NT2/D1 (cell line): ENCODE measurements around the gene HS3ST5.

Source experiments
- DNase-seq: peaks from one replicate; pipeline ENCODE4 v3.0.0-alpha.2; 2011; ENCODE audit warnings: low read depth, low spot score
- H3K27me3 ChIP-seq: 2 replicates; pipeline ENCODE4 v1.6.0; 2011; ENCODE audit warnings: mild to moderate bottlenecking; ENCODE audit not compliant: insufficient read length, insufficient read depth
- H3K36me3 ChIP-seq: 2 replicates; pipeline ENCODE4 v1.6.1; 2011; ENCODE audit warnings: mild to moderate bottlenecking, low read length, mixed read lengths; ENCODE audit not compliant: insufficient read depth, insufficient read length
- H3K4me1 ChIP-seq: 2 replicates; pipeline ENCODE4 v1.5.1; 2011; ENCODE audit not compliant: insufficient read depth, insufficient read length
- H3K4me3 ChIP-seq: 2 replicates; pipeline ENCODE4 v1.5.1; 2011; ENCODE audit warnings: low read depth; ENCODE audit not compliant: insufficient read length
- H3K9ac ChIP-seq: 2 replicates; pipeline ENCODE4 v1.6.0; 2011; ENCODE audit warnings: low read depth; ENCODE audit not compliant: insufficient read length
- H3K9me3 ChIP-seq: 2 replicates; pipeline ENCODE4 v1.5.1; 2011; ENCODE audit warnings: mild to moderate bottlenecking, low read length; ENCODE audit not compliant: insufficient read depth
- SUZ12 ChIP-seq: IDR thresholded peaks from 2 replicates; pipeline ENCODE4 v1.6.1; 2011; ENCODE audit not compliant: insufficient read length, insufficient read depth; ENCODE audit errors: extremely low read depth
- YY1 ChIP-seq: IDR thresholded peaks from 2 replicates; pipeline ENCODE4 v1.6.1; 2011; ENCODE audit not compliant: insufficient read length, insufficient read depth
- ZNF274 ChIP-seq: IDR thresholded peaks from 2 replicates; pipeline ENCODE4 v1.6.1; 2011; ENCODE audit warnings: mild to moderate bottlenecking, low read depth, low read length

HS3ST5 gene

DNA sequence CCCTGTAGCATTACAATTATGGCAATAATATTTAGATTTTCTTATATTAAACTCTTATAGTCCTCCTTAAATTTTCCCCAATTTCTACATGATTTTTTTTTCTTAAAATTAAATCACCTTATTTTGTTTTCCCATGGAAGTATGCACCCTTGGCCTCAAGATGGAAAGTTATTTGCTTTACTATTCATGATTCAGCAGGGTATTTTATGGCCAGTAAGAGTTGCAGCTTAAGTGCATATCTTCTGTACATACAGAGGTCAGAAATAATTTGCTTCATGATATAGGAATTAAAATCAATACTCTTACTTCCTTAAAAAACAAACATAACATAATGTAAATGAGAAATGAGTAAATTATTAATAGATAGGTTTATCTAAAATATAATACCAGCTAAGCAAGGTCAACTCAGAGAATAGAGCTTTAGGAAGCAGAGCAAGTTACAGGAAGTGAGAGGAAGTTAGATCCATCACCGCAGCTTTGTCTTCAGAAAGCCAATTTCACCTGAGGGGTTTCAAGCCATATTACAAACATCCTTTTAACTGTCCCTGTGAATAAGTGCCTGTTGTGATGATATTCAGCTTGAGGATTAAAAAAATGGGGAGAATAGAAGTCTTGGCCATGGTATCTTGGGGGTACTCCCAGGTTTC, 24.6 kb upstream of the HS3ST5 start:
- DNase-seq = no peak
- no peak overlapping the region for H3K4me3 ChIP-seq
- no peaks in the 10 kb centered on the region for H3K4me1 ChIP-seq
- no peak overlapping the region for H3K9ac ChIP-seq
- no peaks in the 10 kb centered on the region for H3K36me3 ChIP-seq
- TF ChIP-seq ZNF274 (no peak), SUZ12 (no peak), YY1 (no peak)
- no peaks in the 10 kb centered on the region for H3K9me3 ChIP-seq
- no peaks in the 10 kb centered on the region for H3K27me3 ChIP-seq

DNA sequence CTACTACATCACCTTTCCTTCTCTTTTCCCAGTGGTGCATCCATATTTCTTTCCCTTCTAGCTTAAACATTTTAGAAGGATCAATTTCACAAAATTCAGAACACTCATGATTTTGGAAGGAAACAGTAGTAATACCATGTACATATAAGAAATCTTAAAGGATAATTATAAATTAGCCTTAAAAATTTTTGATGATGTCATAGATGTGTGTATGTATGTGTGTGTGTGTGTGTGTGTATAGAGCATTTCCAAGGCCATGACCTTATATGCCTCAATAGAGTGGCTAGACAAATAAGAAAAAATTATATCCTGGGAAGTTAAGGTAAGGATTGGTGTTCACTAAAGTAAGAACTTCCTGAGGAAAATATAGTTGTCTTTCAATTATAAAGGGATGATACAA, 24.1 kb upstream of the HS3ST5 start:
- DNase-seq = no peak
- no peak overlapping the region for H3K4me3 ChIP-seq
- no peaks in the 10 kb centered on the region for H3K9me3 ChIP-seq
- H3K4me1 ChIP-seq = no peaks in the 10 kb centered on the region
- no peaks in the 10 kb centered on the region for H3K27me3 ChIP-seq
- no peaks in the 10 kb centered on the region for H3K36me3 ChIP-seq
- no peak for TF ChIP-seq ZNF274
- TF ChIP-seq SUZ12 = no peak
- TF ChIP-seq YY1 = no peak
- H3K9ac ChIP-seq = no peak overlapping the region

DNA sequence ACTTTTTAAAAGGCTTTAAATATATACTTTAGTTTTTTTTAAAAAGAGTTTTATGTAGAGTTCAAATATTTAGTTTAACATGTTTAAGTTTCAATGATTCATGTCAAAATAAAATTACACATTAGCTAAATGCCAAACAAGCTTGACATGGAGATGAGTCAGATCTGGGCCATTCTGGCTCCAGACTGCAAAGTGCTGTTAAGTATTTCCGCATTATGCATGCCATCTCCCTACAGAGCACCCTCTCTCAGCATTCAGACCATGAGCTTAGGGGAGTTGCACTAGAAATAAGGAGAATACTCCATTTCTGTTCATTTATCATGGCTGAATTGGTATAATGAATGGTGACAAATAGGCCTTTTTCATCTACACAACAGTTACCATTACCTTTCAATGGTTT, 21.5 kb upstream of the HS3ST5 start:
- H3K9ac ChIP-seq = no peak overlapping the region
- DNase-seq = peak; percentile 33
- TF ChIP-seq ZNF274 = no peak
- no peaks in the 10 kb centered on the region for H3K27me3 ChIP-seq
- H3K9me3 ChIP-seq = no peaks in the 10 kb centered on the region
- no peaks in the 10 kb centered on the region for H3K36me3 ChIP-seq
- H3K4me3 ChIP-seq = no peak overlapping the region
- H3K4me1 ChIP-seq = no peaks in the 10 kb centered on the region

DNA sequence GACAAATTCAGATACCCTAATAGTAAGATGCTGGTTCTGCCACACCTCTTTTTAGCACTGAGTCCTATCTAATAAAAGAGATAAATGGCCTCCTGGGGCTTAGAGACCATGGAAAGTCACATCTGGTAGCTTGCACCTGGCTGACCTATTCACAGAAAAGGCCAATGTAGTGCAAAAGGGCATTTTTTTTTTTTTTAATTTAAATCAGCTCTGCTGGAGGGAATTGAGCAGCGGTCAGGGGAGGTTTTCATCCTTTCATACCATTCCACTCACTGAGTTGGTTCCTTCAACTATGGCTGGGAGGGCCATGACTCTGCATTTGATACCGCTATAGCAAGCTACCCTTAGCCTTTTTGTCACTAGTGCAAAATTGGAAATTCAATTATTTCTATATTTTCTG, 20.1 kb upstream of the HS3ST5 start:
- Histone ChIP-seq H3K4me1 (no peaks in the 10 kb centered on the region), H3K27me3 (no peaks in the 10 kb centered on the region), H3K4me3 (no peak overlapping the region), H3K9me3 (no peaks in the 10 kb centered on the region), H3K36me3 (no peaks in the 10 kb centered on the region), H3K9ac (no peak overlapping the region)
- TF ChIP-seq ZNF274 (no peak), YY1 (no peak), SUZ12 (no peak)
- no peak for DNase-seq

DNA sequence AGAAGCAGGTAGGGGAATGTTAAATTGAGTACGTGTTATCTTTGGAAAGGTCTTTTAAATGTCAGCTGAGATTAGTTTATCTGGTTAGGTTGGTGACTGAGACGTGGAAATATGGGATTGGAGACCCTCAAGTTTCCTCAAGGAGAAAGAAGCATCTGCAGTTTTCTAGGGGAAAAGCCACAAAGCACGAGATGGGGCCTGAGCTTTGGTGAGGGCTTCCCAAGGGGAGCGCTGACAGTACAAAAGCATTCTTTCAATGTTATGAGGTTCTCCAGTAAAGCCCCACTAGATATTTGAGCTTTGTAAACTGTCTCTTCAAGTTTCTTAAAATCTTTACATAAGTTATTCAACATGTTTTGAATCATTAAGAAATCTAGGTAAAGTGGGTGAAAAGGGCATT, 19.6 kb upstream of the HS3ST5 start:
- no peaks in the 10 kb centered on the region for H3K4me1 ChIP-seq
- no peak for TF ChIP-seq YY1
- no peak for TF ChIP-seq SUZ12
- no peak for TF ChIP-seq ZNF274
- H3K9ac ChIP-seq = no peak overlapping the region
- H3K27me3 ChIP-seq = no peaks in the 10 kb centered on the region
- no peak overlapping the region for H3K4me3 ChIP-seq
- H3K36me3 ChIP-seq = no peaks in the 10 kb centered on the region
- no peaks in the 10 kb centered on the region for H3K9me3 ChIP-seq
- DNase-seq = no peak

- H3K4me3 ChIP-seq = no peak overlapping the region
- no peaks in the 10 kb centered on the region for H3K9me3 ChIP-seq
- H3K9ac ChIP-seq = no peak overlapping the region
- no peak for TF ChIP-seq ZNF274
- TF ChIP-seq YY1 = no peak
- no peak for TF ChIP-seq SUZ12
- DNase-seq = no peak
- H3K36me3 ChIP-seq = no peaks in the 10 kb centered on the region
- H3K4me1 ChIP-seq = no peaks in the 10 kb centered on the region
- H3K27me3 ChIP-seq = no peaks in the 10 kb centered on the region
Measured at GRCh38 chr6:114361036-114361435, 18.2 kb upstream of the HS3ST5 start.

DNA sequence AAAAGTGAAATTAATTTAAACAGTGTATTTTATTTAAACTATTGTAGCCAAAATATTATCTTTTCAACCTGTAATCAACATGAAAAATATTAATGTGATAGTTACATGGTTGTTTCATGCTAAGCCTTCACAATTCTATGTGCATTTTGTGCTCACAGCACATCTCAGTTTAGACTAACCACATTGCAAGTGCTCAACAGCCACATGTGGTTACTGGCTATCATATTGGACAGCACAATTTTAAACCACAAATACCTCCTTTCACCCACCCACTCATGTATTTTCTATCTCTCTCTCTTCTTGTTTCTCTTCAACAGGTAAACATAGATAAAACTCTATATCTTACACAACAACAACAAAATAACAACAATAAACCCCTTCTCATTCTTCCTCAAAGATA, 12.5 kb upstream of the HS3ST5 start:
- no peak overlapping the region for H3K9ac ChIP-seq
- H3K27me3 ChIP-seq = no peaks in the 10 kb centered on the region
- H3K4me3 ChIP-seq = no peak overlapping the region
- DNase-seq = no peak
- no peaks in the 10 kb centered on the region for H3K36me3 ChIP-seq
- TF ChIP-seq SUZ12 = no peak
- no peak for TF ChIP-seq ZNF274
- no peak for TF ChIP-seq YY1
- no peaks in the 10 kb centered on the region for H3K9me3 ChIP-seq
- no peaks in the 10 kb centered on the region for H3K4me1 ChIP-seq

DNA sequence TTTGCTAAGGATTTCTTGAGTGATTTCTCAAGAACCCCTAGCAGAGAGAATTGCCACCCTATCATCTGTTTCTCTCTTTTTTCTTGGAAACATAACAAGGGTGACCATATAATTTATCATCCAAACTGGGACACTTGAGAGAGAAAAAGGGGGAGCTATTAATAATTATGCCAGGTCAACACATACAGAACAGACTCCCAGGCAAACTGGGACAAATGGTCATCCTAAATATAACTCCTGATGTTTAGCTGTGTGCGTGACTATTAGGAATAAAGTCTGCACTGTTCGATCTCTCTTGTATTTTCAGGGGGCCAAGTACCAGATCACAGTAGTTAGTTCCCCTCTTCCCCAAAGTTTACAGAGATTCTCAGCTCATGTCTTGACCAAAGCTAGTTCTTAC, 11.7 kb upstream of the HS3ST5 start:
- no peaks in the 10 kb centered on the region for H3K36me3 ChIP-seq
- DNase-seq = no peak
- H3K4me1 ChIP-seq = no peaks in the 10 kb centered on the region
- H3K9ac ChIP-seq = no peak overlapping the region
- H3K27me3 ChIP-seq = no peaks in the 10 kb centered on the region
- TF ChIP-seq ZNF274 (no peak), SUZ12 (no peak), YY1 (no peak)
- H3K9me3 ChIP-seq = no peaks in the 10 kb centered on the region
- H3K4me3 ChIP-seq = no peak overlapping the region
